Left ventricle myocardium inferior (tissue), 1 donor: ENCODE results near the gene TPSD1. TPM values are rescaled to one million over a fixed set of nuclear protein-coding genes. Genes with fewer than 3 reads are reported as not detected.
"Not testable (repeated sequence)": the region's sequence is repeated elsewhere in the genome, so short reads cannot be mapped to it uniquely, and the experiment has no call there.

Source experiments
- DNase-seq: peaks from one replicate; pipeline ENCODE4 v3.0.0-alpha.2; 2020
- H3K27ac ChIP-seq: fragments of 200-600 bp; replicated peaks from 2 replicates; pipeline ENCODE4 v1.8.0; 2021
- H3K27me3 ChIP-seq: fragments of 200-600 bp; 2 replicates; pipeline ENCODE4 v1.8.0; 2021; ENCODE audit warnings: low read depth
- H3K36me3 ChIP-seq: fragments of 200-600 bp; 2 replicates; pipeline ENCODE4 v1.8.0; 2021
- H3K4me1 ChIP-seq: fragments of 200-600 bp; 2 replicates; pipeline ENCODE4 v1.8.0; 2021
- H3K4me3 ChIP-seq: fragments of 200-600 bp; 2 replicates; pipeline ENCODE4 v1.8.0; 2021; ENCODE audit warnings: mild to moderate bottlenecking, moderate library complexity
- H3K9me3 ChIP-seq: fragments of 200-600 bp; replicated peaks from 2 replicates; pipeline ENCODE4 v1.8.0; 2021
- intact Hi-C: fragments of 100-400 bp; cut with micrococcal nuclease; formaldehyde crosslinking; loops from one replicate; pipeline ENCODE4 v1.11.0; 2022
- total RNA-seq: library from RNA; stranded (reverse); fragmentation: NEBNext Ultra II Directional; extraction: Animal tissue kit (Norgen Biotek cat#: 25700); gene quantifications from one replicate; pipeline ENCODE4 v1.2.1, GENCODE V29; 2021
- TF ChIP-seq, protein P1 (sequence below): fragments of 200-600 bp; IDR thresholded peaks from 2 replicates; pipeline ENCODE4 v1.8.0; 2021; ENCODE audit warnings: antibody characterized with exemption, mild to moderate bottlenecking, borderline replicate concordance
- donor health status: DM: no; HTN: yes; CAD: no; lungs with severe emphysema.

Gene TPSD1
- total RNA-seq, 1 donor from 2014 or later = not detected

DNA sequence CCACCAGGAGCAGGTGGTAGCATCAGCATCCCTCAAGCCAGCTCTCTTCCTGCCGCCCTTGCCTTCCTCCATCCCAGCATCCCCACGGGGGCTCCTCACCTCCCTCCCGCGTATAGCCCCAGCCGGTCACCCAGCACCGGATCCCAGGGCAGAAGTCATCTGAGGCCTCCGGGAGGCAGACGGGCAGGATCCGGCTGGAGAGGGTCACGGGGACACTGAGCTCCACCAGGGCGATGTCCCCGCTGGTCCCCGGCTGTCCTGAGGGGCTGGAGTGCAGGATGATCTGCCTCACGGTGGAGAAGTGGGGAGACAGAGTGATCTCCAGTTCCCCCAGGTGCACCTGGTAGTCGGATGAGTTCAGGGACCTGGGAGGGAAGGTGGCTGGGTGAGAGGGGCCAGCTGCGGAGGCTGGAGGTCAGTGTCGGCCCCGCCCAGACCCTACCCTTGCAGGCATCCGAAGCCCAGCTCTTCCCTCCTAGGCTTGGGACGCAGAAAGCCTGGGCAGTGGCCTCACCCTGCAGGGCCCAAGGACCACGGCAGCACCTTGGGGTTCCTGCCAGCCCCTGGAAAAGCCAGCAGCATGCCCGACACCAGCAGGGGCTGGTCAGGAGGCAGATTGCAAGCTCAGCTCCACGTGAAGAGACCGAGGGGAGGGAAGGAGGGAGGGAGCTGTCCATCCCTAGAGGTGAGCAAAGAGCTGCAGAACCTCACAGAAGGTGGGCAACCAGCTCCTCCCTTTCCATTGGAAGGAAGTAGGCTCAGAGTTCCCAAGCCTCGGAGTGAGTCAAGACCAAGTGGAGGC lies 33.1 kb upstream of the TPSD1 start:
- H3K4me3 ChIP-seq = no peak overlapping the region
- no peak overlapping the region for H3K27ac ChIP-seq
- no peak for DNase-seq
- H3K27me3 ChIP-seq = peaks cover 5% of the 10 kb centered on the region
- intact Hi-C loops = no loop called here
- TF ChIP-seq, protein P1, sequence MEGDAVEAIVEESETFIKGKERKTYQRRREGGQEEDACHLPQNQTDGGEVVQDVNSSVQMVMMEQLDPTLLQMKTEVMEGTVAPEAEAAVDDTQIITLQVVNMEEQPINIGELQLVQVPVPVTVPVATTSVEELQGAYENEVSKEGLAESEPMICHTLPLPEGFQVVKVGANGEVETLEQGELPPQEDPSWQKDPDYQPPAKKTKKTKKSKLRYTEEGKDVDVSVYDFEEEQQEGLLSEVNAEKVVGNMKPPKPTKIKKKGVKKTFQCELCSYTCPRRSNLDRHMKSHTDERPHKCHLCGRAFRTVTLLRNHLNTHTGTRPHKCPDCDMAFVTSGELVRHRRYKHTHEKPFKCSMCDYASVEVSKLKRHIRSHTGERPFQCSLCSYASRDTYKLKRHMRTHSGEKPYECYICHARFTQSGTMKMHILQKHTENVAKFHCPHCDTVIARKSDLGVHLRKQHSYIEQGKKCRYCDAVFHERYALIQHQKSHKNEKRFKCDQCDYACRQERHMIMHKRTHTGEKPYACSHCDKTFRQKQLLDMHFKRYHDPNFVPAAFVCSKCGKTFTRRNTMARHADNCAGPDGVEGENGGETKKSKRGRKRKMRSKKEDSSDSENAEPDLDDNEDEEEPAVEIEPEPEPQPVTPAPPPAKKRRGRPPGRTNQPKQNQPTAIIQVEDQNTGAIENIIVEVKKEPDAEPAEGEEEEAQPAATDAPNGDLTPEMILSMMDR = no peak
- H3K9me3 ChIP-seq = no peaks in the 10 kb centered on the region
- no peaks in the 10 kb centered on the region for H3K36me3 ChIP-seq
- no peaks in the 10 kb centered on the region for H3K4me1 ChIP-seq

DNA sequence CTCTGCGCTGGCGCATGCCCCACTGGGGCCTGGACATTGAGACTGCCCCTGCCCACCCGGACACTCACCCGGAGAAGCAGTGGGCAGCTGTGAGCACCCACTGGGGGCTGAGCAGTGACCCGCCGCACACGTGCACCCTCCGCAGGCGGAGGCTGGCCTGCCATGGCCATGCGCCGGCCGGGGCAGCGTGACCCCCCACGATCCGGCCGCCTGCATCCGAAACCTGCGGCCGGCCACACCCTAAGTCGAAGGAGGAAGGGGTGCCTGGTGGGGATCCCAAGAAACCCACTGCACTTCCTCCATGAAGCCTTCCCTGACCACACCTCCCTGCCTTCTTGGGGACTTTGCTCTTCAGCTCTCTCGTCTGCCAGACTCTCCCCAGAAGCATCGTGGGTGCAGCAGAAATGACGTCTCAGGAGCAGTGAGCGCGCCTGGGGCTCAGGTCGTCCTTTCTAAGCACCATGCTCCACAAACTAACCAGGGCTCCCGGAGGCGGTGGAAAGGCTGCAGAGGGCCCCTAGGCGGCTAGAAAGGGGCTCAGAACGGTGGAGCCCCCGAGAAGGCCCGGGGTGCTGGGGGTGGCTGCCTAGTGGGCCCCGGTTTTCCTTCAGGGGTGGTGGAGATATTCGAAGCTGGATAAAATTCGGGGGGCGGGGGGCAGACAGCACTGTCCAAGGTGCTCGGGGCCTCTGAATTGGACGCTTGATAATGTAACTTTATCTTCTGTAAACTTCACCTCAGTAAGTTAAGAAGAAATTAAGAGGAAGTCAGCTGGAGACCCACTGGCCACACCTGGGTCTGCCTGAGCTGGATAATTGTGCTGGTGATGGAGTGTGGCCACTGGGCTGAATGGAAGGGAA lies 32.3 kb upstream of the TPSD1 start:
- Histone ChIP-seq H3K4me3 (no peak overlapping the region), H3K27ac (no peak overlapping the region), H3K36me3 (no peaks in the 10 kb centered on the region), H3K9me3 (no peaks in the 10 kb centered on the region), H3K27me3 (peaks cover 5% of the 10 kb centered on the region), H3K4me1 (no peaks in the 10 kb centered on the region)
- TF ChIP-seq, protein P1 = no peak
- no peak for DNase-seq
- intact Hi-C loops = no loop called here

GRCh38 chr16:1224558-1224957 lies 31.3 kb upstream of the TPSD1 start:
- Histone ChIP-seq H3K27ac (no peak overlapping the region), H3K4me3 (no peak overlapping the region), H3K27me3 (peaks cover 5% of the 10 kb centered on the region), H3K9me3 (no peaks in the 10 kb centered on the region), H3K4me1 (no peaks in the 10 kb centered on the region), H3K36me3 (no peaks in the 10 kb centered on the region)
- intact Hi-C loops = no loop called here
- no peak for DNase-seq
- TF ChIP-seq, protein P1 = no peak

- intact Hi-C loops = no loop called here
- H3K27me3 ChIP-seq = peaks cover 5% of the 10 kb centered on the region
- H3K4me1 ChIP-seq = no peaks in the 10 kb centered on the region
- H3K27ac ChIP-seq = no peak within 1 kb of the TSS
- no peaks in the 10 kb centered on the region for H3K9me3 ChIP-seq
- no peak within 1 kb of the TSS for H3K4me3 ChIP-seq
- H3K36me3 ChIP-seq = no peaks in the 10 kb centered on the region
- TF ChIP-seq, protein P1 = no peak
- no peak for DNase-seq
These were observed 30.8 kb upstream of the TPSD1 start, which contains the start of gene TPSG1 for GRCh38 chr16:1225051-1225451. Gene TPSG1 (minus strand): TSS chr16:1225268. CDS start chr16:1225252, 16 bp downstream.

DNA sequence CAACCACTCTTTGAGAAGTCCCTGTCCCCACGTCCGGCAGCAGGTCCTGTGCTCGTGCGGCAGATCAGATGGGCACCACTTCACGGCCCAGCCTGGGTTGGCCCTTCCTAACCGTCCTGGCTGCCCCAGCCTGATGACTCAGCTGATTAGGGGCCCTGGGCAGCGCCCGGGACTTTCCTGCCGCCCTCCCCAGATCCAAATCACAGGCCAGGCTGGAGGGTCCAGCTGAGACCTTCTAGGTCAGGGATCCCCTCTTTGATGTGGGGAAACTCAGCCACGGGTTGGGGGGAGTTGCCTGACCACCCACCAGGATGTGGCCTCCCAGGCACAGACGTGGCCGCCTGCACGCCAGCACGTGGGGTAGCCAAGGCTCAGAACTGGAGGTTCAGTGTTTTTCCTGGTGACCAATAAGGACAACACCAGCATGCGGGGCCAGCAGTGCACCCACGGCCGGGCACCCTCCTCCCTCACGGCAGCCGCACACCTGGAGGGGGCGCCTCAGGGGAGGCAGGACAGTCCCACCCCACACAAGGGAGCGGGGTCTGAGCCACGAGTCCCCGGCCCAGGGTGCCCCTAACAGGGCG lies 30.0 kb upstream of the TPSD1 start:
- H3K36me3 ChIP-seq, intact Hi-C loops, H3K9me3 ChIP-seq, H3K4me1 ChIP-seq, H3K27ac ChIP-seq, H3K4me3 ChIP-seq, H3K27me3 ChIP-seq, DNase-seq: not testable (repeated sequence)

DNA sequence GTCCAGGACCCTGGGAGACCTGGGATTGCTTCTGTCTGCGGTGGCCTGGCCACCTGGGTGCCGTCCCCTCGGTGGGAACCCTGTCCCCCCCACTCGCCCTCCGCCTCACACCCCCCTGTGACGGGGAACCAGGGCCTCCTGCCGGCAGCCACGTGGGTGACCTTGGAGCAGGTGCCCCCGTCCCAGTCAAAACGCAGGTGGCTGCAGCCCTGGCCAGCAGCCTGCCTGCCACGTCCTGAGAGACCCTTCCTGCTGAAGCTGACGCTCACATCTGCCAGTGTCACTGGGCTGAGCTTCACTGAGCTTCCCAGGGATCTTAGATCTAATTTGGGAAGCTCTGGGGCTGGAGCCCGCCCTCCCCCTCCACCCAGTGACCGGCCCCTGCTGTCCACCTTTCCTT lies 29.2 kb upstream of the TPSD1 start:
- intact Hi-C loops, DNase-seq: not testable (repeated sequence)

DNA sequence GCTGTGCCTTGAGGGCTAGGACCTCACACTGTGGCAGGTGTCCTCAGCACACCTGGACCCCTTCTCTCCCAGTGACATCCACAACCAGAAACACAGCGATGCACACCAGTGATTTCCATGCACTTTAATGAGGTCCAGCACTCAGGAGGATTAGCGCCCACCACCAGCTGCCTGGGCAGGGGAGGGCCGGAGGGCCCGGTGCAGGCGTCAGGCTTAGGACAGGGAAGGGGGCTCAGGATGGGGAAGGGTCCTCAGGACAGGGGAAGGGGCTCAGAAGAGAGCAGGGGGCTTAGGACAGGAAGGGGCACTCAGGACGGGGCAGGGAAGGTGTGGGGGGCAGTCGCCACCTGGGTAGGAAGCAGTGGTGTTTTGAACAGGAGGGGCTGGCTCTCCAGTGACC lies 27.6 kb upstream of the TPSD1 start:
- intact Hi-C loops, DNase-seq, H3K4me1 ChIP-seq, H3K36me3 ChIP-seq, H3K9me3 ChIP-seq, H3K4me3 ChIP-seq, H3K27ac ChIP-seq, H3K27me3 ChIP-seq: not testable (repeated sequence)

More for the DNA sequence above, 29.2 kb upstream of the TPSD1 start:
- H3K9me3 ChIP-seq, H3K27ac ChIP-seq, H3K27me3 ChIP-seq, H3K4me1 ChIP-seq, H3K4me3 ChIP-seq, H3K36me3 ChIP-seq: not testable (repeated sequence)

GRCh38 chr16:1229476-1229875 lies 26.4 kb upstream of the TPSD1 start:
- H3K4me3 ChIP-seq, H3K27me3 ChIP-seq, H3K9me3 ChIP-seq, DNase-seq, H3K27ac ChIP-seq, H3K36me3 ChIP-seq, intact Hi-C loops, H3K4me1 ChIP-seq: not testable (repeated sequence)

GRCh38 chr16:1230084-1230470 lies 25.8 kb upstream of the TPSD1 start, which contains the start of gene TPSB2:
Gene TPSB2 (minus strand): TSS chr16:1230184. CDS start chr16:1229951, 233 bp downstream.
- H3K4me1 ChIP-seq, H3K27me3 ChIP-seq, H3K9me3 ChIP-seq, H3K36me3 ChIP-seq, H3K4me3 ChIP-seq, DNase-seq, intact Hi-C loops, H3K27ac ChIP-seq: not testable (repeated sequence)
